Stimulated activated CD8-positive, alpha-beta memory T cell treated with anti-CD3 and anti-CD28 coated beads, Interleukin-7, amount 100 ng/mL, for 4 hours (primary cell): ENCODE results near the gene CCDC33.

Experiments
- DNase-seq, 2 donors: peaks; one replicate each; pipeline ENCODE4 v3.0.0-alpha.2; 2020; ENCODE audit warnings: low read depth in 2 of 2

The CCDC33 gene

GRCh38 chr15:74235962-74236361, at the start of gene CCDC33:
TSS of gene CCDC33 (plus strand) at chr15:74236326. CDS start at chr15:74236720, 394 bp downstream.
- DNase-seq: no peak

DNA sequence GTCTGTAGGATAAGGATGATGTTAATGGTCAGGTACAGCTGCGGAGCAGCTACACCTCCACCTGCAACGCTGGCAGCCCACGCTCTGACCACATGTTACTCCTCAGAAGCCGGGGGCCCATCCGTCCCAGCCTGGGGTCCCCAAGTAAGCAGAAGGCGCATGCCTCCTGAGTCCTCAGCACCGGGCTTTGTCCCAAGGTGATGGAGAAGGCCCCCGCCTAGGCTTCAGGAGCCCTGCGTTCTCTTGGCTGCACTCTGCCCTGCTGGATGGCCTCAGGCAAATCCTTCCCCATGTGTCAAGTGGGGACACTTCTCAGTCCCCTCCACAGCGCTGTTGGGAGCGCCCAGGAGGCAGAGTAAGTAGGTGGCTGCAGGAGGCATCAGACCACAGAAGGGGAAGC, 47.9 kb upstream of the CCDC33 start:
- no peak for DNase-seq

DNA sequence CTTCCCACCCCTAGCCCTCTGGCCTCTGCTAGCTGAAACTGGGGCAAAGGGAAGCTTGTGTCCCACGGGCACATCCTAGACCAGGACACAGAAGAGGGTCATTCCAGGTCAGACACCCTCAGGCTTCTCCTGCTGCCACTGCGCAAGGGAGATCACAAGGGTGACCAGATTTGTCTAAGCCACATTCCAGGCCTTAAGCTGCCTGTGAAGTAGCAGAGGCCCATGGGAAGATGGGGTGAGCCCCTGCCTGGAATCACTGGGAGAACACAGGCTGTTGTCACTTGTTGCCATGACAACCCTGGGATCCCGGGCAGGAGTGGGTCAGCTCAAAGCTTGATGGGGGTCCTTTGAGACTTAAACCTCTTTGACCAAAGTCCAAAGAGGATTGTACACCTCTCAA, 44.3 kb upstream of the CCDC33 start:
- no peak for DNase-seq

DNA sequence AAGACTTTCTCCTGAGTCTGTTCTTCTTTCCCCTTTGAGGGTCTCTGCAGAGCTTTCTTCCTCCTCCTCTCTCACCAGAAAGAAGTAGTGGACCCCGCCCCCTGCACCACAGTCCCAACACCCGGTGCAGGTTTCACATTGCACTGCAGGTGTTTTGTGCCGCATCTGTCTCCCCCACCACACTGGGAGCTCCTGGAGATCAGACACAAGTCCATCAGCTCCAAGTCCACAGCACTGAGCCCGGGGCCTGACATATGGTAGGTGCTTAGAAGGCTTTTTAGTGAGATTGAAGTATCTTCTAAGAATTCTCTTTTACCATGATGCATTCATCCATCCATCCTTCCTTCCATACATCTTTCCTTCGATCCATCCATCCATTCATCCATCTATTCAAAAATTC, 43.4 kb upstream of the CCDC33 start:
- no peak for DNase-seq

GRCh38 chr15:74193299-74193718, 42.8 kb upstream of the CCDC33 start:
- DNase-seq: no peak

DNA sequence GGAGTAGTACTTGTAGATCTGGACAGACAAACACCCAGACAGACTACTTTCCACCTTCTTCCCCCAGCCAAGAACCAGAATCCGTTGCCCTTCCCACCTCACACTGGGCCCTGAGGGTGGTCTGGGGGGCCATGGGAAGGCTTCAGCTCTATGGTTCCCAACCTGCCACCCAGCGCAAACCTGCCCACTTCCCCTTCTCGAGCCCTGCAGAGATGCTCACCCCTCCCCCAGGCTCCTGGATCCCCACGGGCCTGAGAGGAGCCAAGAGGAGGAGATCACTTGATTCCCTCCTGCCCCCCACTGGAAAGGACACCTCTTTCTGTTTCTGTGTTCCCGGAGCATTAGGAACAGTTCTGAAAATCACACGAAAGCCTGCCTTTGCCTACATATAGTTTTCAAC, 42.2 kb upstream of the CCDC33 start:
- DNase-seq: no peak

DNA sequence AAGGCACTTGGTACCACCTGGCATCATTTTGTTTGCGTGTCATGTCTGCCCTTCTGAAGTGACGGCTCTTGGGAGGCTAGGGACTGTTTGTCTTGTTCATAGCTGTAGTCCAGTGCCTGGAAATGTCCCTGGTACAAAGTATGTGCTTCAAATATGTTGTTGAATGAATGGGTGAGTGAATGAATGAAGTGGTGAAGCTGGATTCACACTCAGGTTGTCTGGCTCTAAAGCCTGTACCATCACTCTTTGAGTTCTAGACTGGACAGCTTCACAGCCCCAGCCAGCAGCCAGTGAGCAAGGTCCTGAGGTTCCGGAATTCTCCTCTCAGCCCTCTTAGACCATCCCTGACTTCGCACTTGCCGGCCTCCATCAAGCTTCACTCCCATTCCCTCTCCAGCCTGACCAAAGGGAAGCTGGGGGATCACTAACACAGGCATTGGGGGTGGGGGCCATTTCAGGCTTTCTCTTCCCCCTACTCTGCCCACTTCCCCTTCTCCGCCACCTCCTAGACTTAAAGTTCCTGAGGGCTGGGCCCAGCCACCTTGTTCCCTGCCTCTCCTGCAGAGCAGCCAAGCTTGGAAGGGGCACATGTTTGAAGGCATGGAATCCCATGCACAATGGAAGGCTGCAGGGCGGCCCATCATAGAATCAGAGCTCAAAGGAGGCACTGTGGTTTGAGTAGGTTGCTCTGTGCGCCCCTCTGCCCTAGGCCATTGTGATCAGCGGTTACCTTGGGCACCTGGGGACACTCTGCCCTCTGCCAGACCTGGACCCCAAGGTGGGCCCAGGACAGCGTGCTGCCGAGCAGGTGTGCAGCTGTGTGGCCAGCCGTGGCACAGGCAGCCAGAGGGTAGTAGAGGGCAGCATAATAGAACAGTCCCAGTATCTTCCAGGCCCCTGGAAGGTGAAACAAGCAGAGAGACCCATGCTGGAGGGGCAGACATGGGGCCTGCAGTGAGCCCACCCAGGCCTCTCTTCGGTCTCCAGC, 41.3 kb upstream of the CCDC33 start:
- DNase-seq: no peak

- no peak for DNase-seq
These were observed 40.0 kb upstream of the CCDC33 start for GRCh38 chr15:74196175-74196574.

DNA sequence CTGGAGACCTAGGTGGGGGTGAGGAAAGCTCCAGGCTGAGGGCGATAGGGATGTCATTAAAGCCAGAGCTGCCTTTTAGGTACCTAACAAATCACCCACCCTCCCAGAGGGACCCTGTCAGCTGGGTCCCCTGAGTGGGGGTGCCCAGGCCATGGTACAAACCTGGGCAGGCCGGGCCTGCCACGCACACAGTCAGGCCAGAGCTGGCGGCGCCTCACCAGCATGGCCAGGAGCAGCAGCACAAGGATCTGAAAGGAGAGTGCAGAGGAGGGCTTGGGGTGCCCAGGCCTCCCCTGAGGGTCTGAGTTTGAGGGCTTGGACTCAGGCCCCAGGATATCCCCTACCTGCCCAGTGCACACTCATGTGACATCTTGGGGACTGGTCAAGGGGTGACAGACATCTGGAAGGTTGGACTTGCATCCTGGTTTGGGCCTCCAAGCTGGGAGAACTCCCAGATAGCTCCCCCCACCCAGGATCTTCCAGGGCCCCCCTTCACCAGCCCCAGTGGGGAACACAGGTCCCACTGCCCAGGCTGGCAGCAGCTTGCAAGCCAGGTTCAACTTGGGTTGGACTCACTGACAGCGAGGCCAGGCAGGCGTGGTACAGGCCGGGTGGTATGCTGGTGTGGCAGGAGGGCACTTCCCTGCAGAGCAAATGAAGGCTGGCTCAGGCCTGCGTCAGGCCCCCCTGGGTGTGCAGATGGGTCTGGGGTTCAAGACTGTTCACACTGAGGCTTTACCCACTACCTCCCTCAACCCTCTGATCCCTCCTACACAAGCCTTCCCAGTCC, 38.8 kb upstream of the CCDC33 start:
- DNase-seq: no peak

GRCh38 chr15:74199297-74199652, 36.9 kb upstream of the CCDC33 start:
- no peak for DNase-seq

- DNase-seq: no peak
These were observed 35.7 kb upstream of the CCDC33 start for GRCh38 chr15:74200412-74200815.

- no peak for DNase-seq
These were observed 35.2 kb upstream of the CCDC33 start for GRCh38 chr15:74200871-74201419.

GRCh38 chr15:74201710-74202420, 34.3 kb upstream of the CCDC33 start:
- no peak for DNase-seq

DNA sequence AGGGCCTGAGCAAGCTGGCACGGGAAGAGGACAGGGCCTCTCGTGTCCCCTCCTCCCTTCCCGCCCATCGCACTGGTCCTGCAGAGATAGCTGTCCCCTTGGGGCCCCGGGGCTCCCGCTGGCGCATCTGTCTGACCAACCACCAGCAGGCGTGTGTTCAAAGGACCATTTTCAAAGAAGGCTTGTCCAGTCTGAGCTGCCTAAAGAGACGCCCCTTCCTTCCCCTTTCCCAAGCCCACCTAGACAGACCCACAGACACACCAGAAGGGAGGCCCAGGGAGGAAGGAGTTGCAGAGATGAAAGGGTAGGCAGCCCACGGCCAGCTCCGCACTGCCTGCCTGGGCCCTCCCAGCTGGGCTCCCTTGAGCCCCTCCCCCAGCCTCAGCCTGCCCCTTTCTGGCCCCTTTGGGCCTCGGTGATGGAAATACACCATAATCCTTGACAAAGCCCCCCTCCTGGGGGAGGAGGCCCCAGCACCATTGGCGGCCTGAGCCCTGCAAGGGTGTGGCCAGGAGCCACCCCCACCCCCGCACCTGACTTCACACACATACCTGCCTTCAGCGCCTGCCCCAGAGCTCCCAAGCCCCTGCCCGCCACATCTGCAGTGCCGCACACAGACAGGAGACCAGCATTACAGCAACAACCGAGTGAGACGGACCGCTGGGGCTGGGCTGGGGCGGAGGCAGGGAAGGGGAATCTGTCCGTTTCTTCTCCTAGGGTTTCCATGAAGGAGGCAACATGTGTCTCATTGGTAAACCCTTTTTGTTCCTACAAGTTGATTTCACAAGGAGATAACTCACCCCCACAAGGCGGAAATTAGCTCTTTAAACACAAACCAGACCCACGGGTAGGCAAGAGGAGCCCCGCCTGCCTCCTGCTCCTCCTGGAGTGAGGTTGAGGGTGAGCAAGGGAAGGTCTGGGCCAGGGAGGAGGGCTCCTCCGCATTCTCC, 33.4 kb upstream of the CCDC33 start, which contains the start of gene STRA6:
STRA6 (minus strand) TSS at position 336 of the 950 bp plus-strand sequence. CDS start 520 bp downstream, outside the sequence.
- DNase-seq: no peak

- no peak for DNase-seq
These were observed 32.2 kb upstream of the CCDC33 start for GRCh38 chr15:74203914-74204431.

DNA sequence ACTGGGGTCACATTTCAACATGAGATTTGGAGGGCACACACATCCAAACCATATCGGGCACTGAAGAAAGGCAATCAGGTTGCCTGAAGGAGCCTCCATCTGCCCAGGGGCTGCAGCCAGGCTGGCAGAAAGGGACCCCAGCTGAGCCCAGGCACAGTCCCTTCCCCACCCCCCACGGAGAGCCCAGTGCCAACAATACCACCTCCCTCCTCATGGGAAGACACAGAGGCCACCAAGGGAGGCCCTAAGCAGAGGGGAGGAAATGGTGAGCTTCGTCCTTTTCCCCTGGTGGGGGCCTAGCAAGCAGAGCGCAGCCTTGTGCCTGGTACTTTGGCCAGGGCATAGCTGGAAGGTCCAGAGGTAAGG, 30.6 kb upstream of the CCDC33 start:
- no peak for DNase-seq

DNA sequence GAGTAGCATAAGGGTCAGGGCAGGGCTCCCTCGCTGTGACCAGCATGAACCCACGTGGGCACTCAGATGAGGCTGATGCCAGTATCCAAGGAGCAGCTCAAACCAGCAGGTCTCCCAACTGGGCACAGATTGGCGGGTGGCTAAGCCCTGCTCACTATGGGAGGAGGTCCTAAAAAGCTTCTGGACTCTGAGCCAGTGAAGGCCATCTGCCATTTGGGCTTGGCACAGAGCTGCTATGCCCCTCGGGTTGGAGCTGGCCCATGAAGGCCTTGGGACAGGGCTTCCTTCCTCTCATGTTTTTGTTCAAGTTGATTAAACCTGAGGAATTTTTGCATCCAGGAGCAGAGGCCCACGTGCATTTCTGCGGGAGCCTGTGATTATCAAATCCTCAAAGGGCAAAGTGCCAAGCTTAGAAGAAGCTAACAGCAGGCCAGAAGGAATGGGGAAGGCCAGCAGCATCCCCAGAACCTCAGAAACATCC, 29.3 kb upstream of the CCDC33 start:
- no peak for DNase-seq

GRCh38 chr15:74207652-74208440, 28.3 kb upstream of the CCDC33 start:
- DNase-seq: no peak

DNA sequence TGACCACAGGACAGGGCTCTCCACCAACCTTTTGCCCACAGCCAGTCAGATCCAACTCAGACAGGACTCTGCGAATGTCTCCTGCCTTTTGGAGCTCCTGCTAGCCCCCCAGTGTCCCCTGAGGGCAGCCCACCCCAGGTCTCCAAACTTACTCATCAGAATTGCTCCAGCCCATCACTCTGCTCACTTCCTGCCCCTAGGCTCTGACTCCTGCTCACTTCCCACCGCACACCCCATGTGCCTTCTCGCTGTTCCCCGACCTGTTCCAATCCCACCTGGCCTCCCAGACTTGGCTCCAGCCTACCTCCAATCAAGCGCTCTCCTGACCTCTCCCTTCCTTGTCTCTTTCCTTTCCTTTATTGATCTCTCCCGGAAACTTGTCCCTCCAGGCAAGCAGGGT, 27.6 kb upstream of the CCDC33 start:
- no peak for DNase-seq
